ENCODE results near the gene CDCP1.
A peak's percentile ranks its signal among the peaks of the same experiment; 100 is the strongest.

CDCP1 gene

DNA sequence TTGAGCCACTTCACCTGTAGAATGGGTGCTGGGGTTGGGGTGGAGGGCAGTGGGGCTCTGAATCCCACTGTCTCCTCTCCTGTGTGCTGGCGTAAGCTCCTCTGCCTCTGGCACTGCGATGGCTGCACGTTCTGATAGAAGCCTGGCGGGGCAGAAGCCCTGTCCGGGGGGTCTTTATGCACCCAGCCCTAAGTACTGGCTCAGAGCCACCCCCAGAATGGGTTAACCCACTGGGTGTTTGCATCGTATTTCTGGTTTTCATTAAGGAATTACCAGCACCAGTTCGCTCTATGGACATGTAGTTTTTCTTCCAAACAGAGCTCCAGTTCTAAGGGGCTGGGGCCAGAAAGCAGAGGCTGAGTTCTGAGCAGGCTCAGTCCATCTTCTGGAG lies 37.7 kb upstream of the CDCP1 start:
- DNase-seq (ENCODE audit: low read depth), result no peak
- TF ChIP-seq POLR2A (IDR thresholded peaks at IDR 0.05; ENCODE audit: extremely low read depth, insufficient read length) (no peak), MYC (IDR thresholded peaks at IDR 0.05; ENCODE audit: low read depth, low read length) (no peak)
- TF ChIP-seq, protein P1, sequence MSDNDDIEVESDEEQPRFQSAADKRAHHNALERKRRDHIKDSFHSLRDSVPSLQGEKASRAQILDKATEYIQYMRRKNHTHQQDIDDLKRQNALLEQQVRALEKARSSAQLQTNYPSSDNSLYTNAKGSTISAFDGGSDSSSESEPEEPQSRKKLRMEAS (IDR thresholded peaks at IDR 0.05; ENCODE audit: low read depth, low read length), result no peak
- TF ChIP-seq, protein P2, sequence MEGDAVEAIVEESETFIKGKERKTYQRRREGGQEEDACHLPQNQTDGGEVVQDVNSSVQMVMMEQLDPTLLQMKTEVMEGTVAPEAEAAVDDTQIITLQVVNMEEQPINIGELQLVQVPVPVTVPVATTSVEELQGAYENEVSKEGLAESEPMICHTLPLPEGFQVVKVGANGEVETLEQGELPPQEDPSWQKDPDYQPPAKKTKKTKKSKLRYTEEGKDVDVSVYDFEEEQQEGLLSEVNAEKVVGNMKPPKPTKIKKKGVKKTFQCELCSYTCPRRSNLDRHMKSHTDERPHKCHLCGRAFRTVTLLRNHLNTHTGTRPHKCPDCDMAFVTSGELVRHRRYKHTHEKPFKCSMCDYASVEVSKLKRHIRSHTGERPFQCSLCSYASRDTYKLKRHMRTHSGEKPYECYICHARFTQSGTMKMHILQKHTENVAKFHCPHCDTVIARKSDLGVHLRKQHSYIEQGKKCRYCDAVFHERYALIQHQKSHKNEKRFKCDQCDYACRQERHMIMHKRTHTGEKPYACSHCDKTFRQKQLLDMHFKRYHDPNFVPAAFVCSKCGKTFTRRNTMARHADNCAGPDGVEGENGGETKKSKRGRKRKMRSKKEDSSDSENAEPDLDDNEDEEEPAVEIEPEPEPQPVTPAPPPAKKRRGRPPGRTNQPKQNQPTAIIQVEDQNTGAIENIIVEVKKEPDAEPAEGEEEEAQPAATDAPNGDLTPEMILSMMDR (IDR thresholded peaks at IDR 0.05; ENCODE audit: low read depth, low read length), result no peak
- no peak overlapping the region for H3K4me3 ChIP-seq (ENCODE audit: low read depth, low read length)

DNA sequence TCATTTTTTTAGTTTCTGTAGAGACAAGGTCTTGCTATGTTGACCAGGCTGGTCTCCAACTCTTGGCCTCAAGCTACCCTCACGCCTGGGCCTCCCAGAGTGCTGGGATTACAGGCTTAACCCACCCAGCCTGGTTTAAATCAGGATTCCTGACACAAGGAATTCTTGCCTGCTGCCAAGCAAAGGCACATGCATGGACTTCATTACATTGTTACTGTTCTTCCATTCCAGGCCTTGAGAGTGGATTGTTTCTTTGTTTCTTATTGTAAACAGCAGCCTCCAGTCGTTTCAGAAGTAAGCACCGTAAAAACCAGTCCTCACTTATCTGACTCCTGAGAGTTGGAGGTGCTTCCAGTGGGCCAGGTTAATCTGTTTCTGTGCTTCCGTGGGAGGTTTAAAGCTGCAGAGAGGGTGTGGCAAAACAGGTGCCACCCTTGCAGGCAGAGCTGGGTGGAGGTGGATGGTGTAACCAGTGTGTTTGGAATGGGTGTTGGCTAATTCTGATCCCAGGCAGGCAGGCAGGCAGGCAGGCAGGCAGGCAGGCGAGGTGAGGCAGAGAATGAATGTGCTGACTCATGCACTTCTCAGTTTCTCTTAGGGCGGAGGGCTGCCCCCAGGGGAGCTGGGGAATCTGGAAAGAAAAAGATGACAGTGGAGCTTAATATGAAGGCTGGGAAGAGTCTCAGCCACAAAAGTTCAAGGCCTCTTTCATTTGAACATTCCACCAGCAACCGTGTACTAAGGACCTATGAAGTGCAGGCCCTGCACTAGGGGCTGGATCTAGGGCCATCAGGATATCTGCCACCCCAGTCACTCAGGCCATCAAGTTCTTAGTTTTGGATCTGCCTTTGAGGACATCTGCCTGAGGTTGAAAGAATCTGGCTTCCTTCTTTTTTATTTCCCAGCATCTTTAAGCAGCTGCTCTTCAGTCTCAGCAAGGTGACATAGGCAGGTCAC lies 37.0 kb upstream of the CDCP1 start:
- peak; percentile 64 for DNase-seq (ENCODE audit: low read depth)
- TF ChIP-seq, protein P1 (IDR thresholded peaks at IDR 0.05; ENCODE audit: low read depth, low read length), result no peak
- TF ChIP-seq, protein P2 (IDR thresholded peaks at IDR 0.05; ENCODE audit: low read depth, low read length), result no peak
- TF ChIP-seq POLR2A (IDR thresholded peaks at IDR 0.05; ENCODE audit: extremely low read depth, insufficient read length), result no peak
- TF ChIP-seq MYC (IDR thresholded peaks at IDR 0.05; ENCODE audit: low read depth, low read length), result no peak
- no peak overlapping the region for H3K4me3 ChIP-seq (ENCODE audit: low read depth, low read length)

DNA sequence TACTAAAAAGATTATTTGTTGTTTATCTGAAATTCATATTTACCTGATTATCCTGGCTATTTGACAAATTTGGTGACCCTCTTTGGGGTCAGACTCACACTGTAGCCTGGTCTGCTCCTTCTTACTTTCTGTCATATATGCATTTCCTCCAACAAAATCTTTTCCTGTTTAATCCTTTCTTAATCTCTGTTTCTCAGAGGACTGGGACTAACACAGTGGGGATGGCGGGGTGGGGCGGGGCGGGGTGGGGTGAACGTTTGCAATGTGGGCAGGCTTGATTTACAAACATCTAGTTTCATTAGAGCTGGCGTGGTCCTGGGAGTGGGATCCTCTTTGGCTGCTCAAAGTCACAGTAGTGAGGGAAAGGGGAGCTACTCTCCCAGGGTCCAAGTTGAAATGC lies 35.3 kb upstream of the CDCP1 start:
- no peak for DNase-seq (ENCODE audit: low read depth)
- TF ChIP-seq, protein P1 (IDR thresholded peaks at IDR 0.05; ENCODE audit: low read depth, low read length), result no peak
- TF ChIP-seq MYC (IDR thresholded peaks at IDR 0.05; ENCODE audit: low read depth, low read length), result no peak
- no peak for TF ChIP-seq POLR2A (IDR thresholded peaks at IDR 0.05; ENCODE audit: extremely low read depth, insufficient read length)
- TF ChIP-seq, protein P2 (IDR thresholded peaks at IDR 0.05; ENCODE audit: low read depth, low read length), result no peak
- no peak overlapping the region for H3K4me3 ChIP-seq (ENCODE audit: low read depth, low read length)

DNA sequence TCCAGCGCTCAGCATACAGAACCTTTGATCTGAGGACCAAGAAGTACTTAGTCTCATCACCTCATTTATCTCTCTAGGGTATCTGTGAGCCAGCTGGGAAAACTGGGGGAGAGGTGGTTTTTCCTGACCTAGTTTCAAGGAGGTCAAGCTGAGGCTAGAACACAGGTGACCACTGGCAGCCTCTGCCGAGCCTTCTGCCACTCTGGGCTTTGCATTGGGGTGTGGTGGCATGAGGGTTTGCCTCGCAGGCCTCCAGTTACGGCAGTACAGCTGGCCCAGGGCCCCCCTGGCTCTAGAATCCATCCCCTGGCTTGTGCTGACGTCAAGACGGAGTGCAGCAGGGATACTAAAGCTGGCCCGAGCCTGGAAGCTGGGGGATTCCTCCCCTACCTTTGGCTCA lies 34.7 kb upstream of the CDCP1 start:
- TF ChIP-seq MYC (IDR thresholded peaks at IDR 0.05; ENCODE audit: low read depth, low read length) (no peak), POLR2A (IDR thresholded peaks at IDR 0.05; ENCODE audit: extremely low read depth, insufficient read length) (no peak)
- TF ChIP-seq, protein P2 (IDR thresholded peaks at IDR 0.05; ENCODE audit: low read depth, low read length), result no peak
- TF ChIP-seq, protein P1 (IDR thresholded peaks at IDR 0.05; ENCODE audit: low read depth, low read length), result no peak
- no peak for DNase-seq (ENCODE audit: low read depth)
- H3K4me3 ChIP-seq (ENCODE audit: low read depth, low read length), result no peak overlapping the region

DNA sequence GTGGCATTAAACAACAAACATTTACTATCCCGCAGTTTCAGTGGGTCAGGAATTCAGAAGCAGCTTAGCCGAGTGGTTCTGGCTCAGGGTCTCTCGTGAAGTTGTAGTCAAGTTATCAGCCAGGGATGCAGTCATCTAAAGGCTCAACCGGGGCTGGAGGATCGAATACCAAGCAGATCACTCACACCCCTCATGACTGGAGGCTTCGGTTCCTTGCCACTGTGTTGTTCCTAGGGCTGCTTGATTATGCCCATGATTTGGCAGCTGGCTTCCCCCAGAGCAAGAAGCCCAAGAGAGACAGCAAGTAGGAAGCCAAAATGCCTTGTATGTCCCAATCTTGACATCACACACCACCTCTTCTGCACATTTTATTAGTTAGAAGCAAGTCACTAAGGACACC lies 33.9 kb upstream of the CDCP1 start:
- DNase-seq (ENCODE audit: low read depth), result no peak
- no peak overlapping the region for H3K4me3 ChIP-seq (ENCODE audit: low read depth, low read length)
- TF ChIP-seq POLR2A (IDR thresholded peaks at IDR 0.05; ENCODE audit: extremely low read depth, insufficient read length) (no peak), MYC (IDR thresholded peaks at IDR 0.05; ENCODE audit: low read depth, low read length) (no peak)
- TF ChIP-seq, protein P2 (IDR thresholded peaks at IDR 0.05; ENCODE audit: low read depth, low read length), result no peak
- TF ChIP-seq, protein P1 (IDR thresholded peaks at IDR 0.05; ENCODE audit: low read depth, low read length), result no peak

Data from NB4 (cell line).